ENCODE data around the gene AXIN1. TPM values are rescaled to one million over a fixed set of nuclear protein-coding genes. Genes with fewer than 3 reads are reported as not detected.
A peak's percentile ranks its signal among the peaks of the same experiment; 100 is the strongest.

AXIN1 gene
- total and polyA plus RNA-seq, 2 donors (not counting 3 experiments of a cell fraction or from before 2014, with no cell fraction given) = 8.3 to 21.9 TPM

GRCh38 chr16:354291-354881 is 1.9 kb upstream of the AXIN1 start:
- CTCF ChIA-PET = interaction anchor here (1.1 kb wide), 1 partner anchor 9 kb away, joined by 3 read pairs; no protein-coding TSS in a partner anchor

GRCh38 chr16:353404-354290 is 1.1 kb upstream of the AXIN1 start:
- POLR2A ChIA-PET = no interaction called here
- H4K20me1 ChIP-seq (replicated peaks; ENCODE audit: control insufficient read depth, extremely low read depth, insufficient read depth, low read length) = no peaks in the 10 kb centered on the region
- H3K27ac ChIP-seq (ENCODE audit: insufficient read depth, low read depth, low read length) = no peak overlapping the region
- dilution Hi-C loops (cut with MboI; ENCODE audit: extremely low pct_ligation_motif_present, low sequenced_read_pairs) (no loop called here), intact Hi-C loops (cut with micrococcal nuclease) (loop anchor here (1.0 to 5.0 kb wide), 2 partner anchors 17 to 171 kb away; partner anchors contain the start of genes HBQ1 and MRPL28)
- no peaks in the 10 kb centered on the region for H3K9me1 ChIP-seq (replicated peaks; ENCODE audit: control insufficient read depth, extremely low read depth, insufficient read depth, low read length)
- BruUV-seq (replicated peaks) = no TSS peak
- peak overlapping the region; percentile 13 for H3K4me2 ChIP-seq (ENCODE audit: insufficient read depth, low read length)
- H3K9me3 ChIP-seq (replicated peaks; ENCODE audit: control insufficient read depth, insufficient read depth, low read length) = no peaks in the 10 kb centered on the region
- CTCF ChIA-PET = interaction anchor here (0.6 to 1.7 kb wide), 8 partner anchors 9 to 247 kb away, joined by 3 to 6 read pairs (median 4); partner anchors contain the start of genes ARHGDIG, LUC7L and MRPL28
- H3K4me3 ChIP-seq (replicated peaks in 1 of 3; ENCODE audit: insufficient read depth in 1 of 3, low read depth in 1 of 3, low read length in 3 of 3) = peak overlapping the region in 1 of 3 experiments; percentile 62
- DNase-seq (ENCODE audit: low read depth, low spot score) (no peak), FAIRE-seq (no peak)
- TF ChIP-seq POLR2AphosphoS5 (IDR thresholded peaks at IDR 0.05; ENCODE audit: insufficient read depth, low read depth, low read length) (no peak), FOS (IDR thresholded peaks at IDR 0.05; ENCODE audit: borderline replicate concordance, insufficient read depth, low read length) (no peak), GATA2 (IDR thresholded peaks at IDR 0.05; ENCODE audit: insufficient read depth, insufficient read length, low read depth, low read length) (no peak), POLR2A (IDR thresholded peaks at IDR 0.05; ENCODE audit: low read depth, low read length) (no peak), MYC (IDR thresholded peaks at IDR 0.05; ENCODE audit: low read depth, low read length) (no peak), JUN (IDR thresholded peaks at IDR 0.05; ENCODE audit: borderline replicate concordance, insufficient read depth, insufficient read length, low read depth) (no peak), MAX (IDR thresholded peaks at IDR 0.05; ENCODE audit: insufficient read depth, insufficient read length) (no peak), EZH2 (IDR thresholded peaks at IDR 0.05; ENCODE audit: borderline replicate concordance, low read depth, low read length, severe bottlenecking) (no peak)
- TF ChIP-seq, protein P1, sequence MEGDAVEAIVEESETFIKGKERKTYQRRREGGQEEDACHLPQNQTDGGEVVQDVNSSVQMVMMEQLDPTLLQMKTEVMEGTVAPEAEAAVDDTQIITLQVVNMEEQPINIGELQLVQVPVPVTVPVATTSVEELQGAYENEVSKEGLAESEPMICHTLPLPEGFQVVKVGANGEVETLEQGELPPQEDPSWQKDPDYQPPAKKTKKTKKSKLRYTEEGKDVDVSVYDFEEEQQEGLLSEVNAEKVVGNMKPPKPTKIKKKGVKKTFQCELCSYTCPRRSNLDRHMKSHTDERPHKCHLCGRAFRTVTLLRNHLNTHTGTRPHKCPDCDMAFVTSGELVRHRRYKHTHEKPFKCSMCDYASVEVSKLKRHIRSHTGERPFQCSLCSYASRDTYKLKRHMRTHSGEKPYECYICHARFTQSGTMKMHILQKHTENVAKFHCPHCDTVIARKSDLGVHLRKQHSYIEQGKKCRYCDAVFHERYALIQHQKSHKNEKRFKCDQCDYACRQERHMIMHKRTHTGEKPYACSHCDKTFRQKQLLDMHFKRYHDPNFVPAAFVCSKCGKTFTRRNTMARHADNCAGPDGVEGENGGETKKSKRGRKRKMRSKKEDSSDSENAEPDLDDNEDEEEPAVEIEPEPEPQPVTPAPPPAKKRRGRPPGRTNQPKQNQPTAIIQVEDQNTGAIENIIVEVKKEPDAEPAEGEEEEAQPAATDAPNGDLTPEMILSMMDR (IDR thresholded peaks at IDR 0.05; ENCODE audit: extremely low read depth in 1 of 2, insufficient read depth in 1 of 2, low read depth in 1 of 2, low read length in 2 of 2) = no peak
- peaks cover 24% of the 10 kb centered on the region for H3K79me2 ChIP-seq (ENCODE audit: control insufficient read depth, insufficient read depth, low read length)
- peak overlapping the region; percentile 19 for H2AFZ ChIP-seq (ENCODE audit: low read depth, low read length)
- peaks cover 0 to 3% of the 10 kb centered on the region in 2 experiments for H3K36me3 ChIP-seq (ENCODE audit: control insufficient read depth in 2 of 2, extremely low read depth in 1 of 2, insufficient read depth in 2 of 2, low read length in 2 of 2)
- H3K4me1 ChIP-seq (ENCODE audit: control insufficient read depth, extremely low read depth, insufficient read depth, low read length) = peaks cover 6% of the 10 kb centered on the region
- H3K27me3 ChIP-seq (ENCODE audit: control insufficient read depth in 2 of 2, insufficient read depth in 2 of 2, low read length in 2 of 2) = no peaks in the 10 kb centered on the region
- H3K9ac ChIP-seq (replicated peaks; ENCODE audit: extremely low read depth, insufficient read depth, low read length) = no peak overlapping the region

More at GRCh38 chr16:354291-354881, 1.9 kb upstream of the AXIN1 start:
- no peaks in the 10 kb centered on the region for H3K9me1 ChIP-seq (replicated peaks; ENCODE audit: control insufficient read depth, extremely low read depth, insufficient read depth, low read length)
- no peaks in the 10 kb centered on the region for H4K20me1 ChIP-seq (replicated peaks; ENCODE audit: control insufficient read depth, extremely low read depth, insufficient read depth, low read length)
- TF ChIP-seq MYC (IDR thresholded peaks at IDR 0.05; ENCODE audit: low read depth, low read length) (no peak), POLR2AphosphoS5 (IDR thresholded peaks at IDR 0.05; ENCODE audit: insufficient read depth, low read depth, low read length) (no peak), POLR2A (IDR thresholded peaks at IDR 0.05; ENCODE audit: low read depth, low read length) (no peak), MAX (IDR thresholded peaks at IDR 0.05; ENCODE audit: insufficient read depth, insufficient read length) (no peak), EZH2 (IDR thresholded peaks at IDR 0.05; ENCODE audit: borderline replicate concordance, low read depth, low read length, severe bottlenecking) (no peak), FOS (IDR thresholded peaks at IDR 0.05; ENCODE audit: borderline replicate concordance, insufficient read depth, low read length) (no peak)
- no peak overlapping the region for H3K4me3 ChIP-seq (replicated peaks in 1 of 3; ENCODE audit: insufficient read depth in 1 of 3, low read depth in 1 of 3, low read length in 3 of 3)
- H3K79me2 ChIP-seq (ENCODE audit: control insufficient read depth, insufficient read depth, low read length) = peaks cover 20% of the 10 kb centered on the region
- no peaks in the 10 kb centered on the region for H3K27me3 ChIP-seq (ENCODE audit: control insufficient read depth in 2 of 2, insufficient read depth in 2 of 2, low read length in 2 of 2)
- H3K4me1 ChIP-seq (ENCODE audit: control insufficient read depth, extremely low read depth, insufficient read depth, low read length) = peaks cover 6% of the 10 kb centered on the region
- intact Hi-C loops (cut with micrococcal nuclease) = loop anchor here (5.0 kb wide), 1 partner anchor 172 kb away; the partner anchor contains the start of gene HBQ1
- H3K4me2 ChIP-seq (ENCODE audit: insufficient read depth, low read length) = no peak overlapping the region
- no peak for FAIRE-seq
- no peak overlapping the region for H3K9ac ChIP-seq (replicated peaks; ENCODE audit: extremely low read depth, insufficient read depth, low read length)
- DNase-seq (ENCODE audit: low read depth, low spot score) = no peak
- BruUV-seq (replicated peaks) = no TSS peak
- H3K36me3 ChIP-seq (ENCODE audit: control insufficient read depth in 2 of 2, extremely low read depth in 1 of 2, insufficient read depth in 2 of 2, low read length in 2 of 2) = peaks cover 0 to 3% of the 10 kb centered on the region in 2 experiments
- no peak overlapping the region for H3K27ac ChIP-seq (ENCODE audit: insufficient read depth, low read depth, low read length)
- dilution Hi-C loops (cut with MboI; ENCODE audit: extremely low pct_ligation_motif_present, low sequenced_read_pairs) = no loop called here
- no peak overlapping the region for H2AFZ ChIP-seq (ENCODE audit: low read depth, low read length)
- no peaks in the 10 kb centered on the region for H3K9me3 ChIP-seq (replicated peaks; ENCODE audit: control insufficient read depth, insufficient read depth, low read length)
- POLR2A ChIA-PET = no interaction called here

Data from endothelial cell of umbilical vein (primary cell).